ENCODE data around the gene EWSR1.
"Not testable (repeated sequence)": the region's sequence is repeated elsewhere in the genome, so short reads cannot be mapped to it uniquely, and the experiment has no call there.

EWSR1 gene

GRCh38 chr22:29334696-29335344 lies 66.8 kb downstream of the EWSR1 start:
- peak in 2 of 56 donors; percentile 18 to 19 for DNase-seq

GRCh38 chr22:29335656-29336055 lies 67.6 kb downstream of the EWSR1 start:
- no peak for DNase-seq

GRCh38 chr22:29336751-29337490 lies 68.9 kb downstream of the EWSR1 start:
- DNase-seq = peak in 5 of 56 donors; percentile 15 to 34 (median 21)

- no peak for DNase-seq
Measured at GRCh38 chr22:29337631-29338284, 69.7 kb downstream of the EWSR1 start.

GRCh38 chr22:29338398-29338797 lies 70.3 kb downstream of the EWSR1 start:
- DNase-seq = no peak

- DNase-seq = no peak
Measured at GRCh38 chr22:29339381-29340235, 71.5 kb downstream of the EWSR1 start.

- DNase-seq = no peak
Measured at GRCh38 chr22:29340566-29340965, 72.5 kb downstream of the EWSR1 start.

- DNase-seq = no peak
Measured at GRCh38 chr22:29341056-29341848, 73.2 kb downstream of the EWSR1 start.

GRCh38 chr22:29341849-29342127 lies 73.7 kb downstream of the EWSR1 start:
- no peak for DNase-seq

GRCh38 chr22:29342177-29342576 lies 74.1 kb downstream of the EWSR1 start:
- no peak for DNase-seq

GRCh38 chr22:29342577-29343312 lies 74.7 kb downstream of the EWSR1 start:
- DNase-seq = peak in 1 of 56 donors; percentile 15

GRCh38 chr22:29343313-29343805 lies 75.3 kb downstream of the EWSR1 start:
- DNase-seq = peak in 26 of 56 donors; percentile 20 to 66 (median 43)

- peak in 29 of 56 donors; percentile 20 to 65 (median 40) for DNase-seq
Measured at GRCh38 chr22:29344137-29344536, 76.1 kb downstream of the EWSR1 start.

- DNase-seq = not testable (repeated sequence)
Measured at GRCh38 chr22:29344889-29345288, 76.8 kb downstream of the EWSR1 start.

- peak in 11 of 56 donors; percentile 19 to 60 (median 39) for DNase-seq
Measured at GRCh38 chr22:29345932-29346331, 77.9 kb downstream of the EWSR1 start.

- DNase-seq = peak in 47 of 56 donors; percentile 16 to 80 (median 54)
Measured at GRCh38 chr22:29346659-29347058, 78.6 kb downstream of the EWSR1 start.

GRCh38 chr22:29348041-29348440 lies 80.0 kb downstream of the EWSR1 start:
- no peak for DNase-seq

- no peak for DNase-seq
Measured at GRCh38 chr22:29348956-29349355, 80.9 kb downstream of the EWSR1 start.
